Stimulated activated naive CD8-positive, alpha-beta T cell treated with anti-CD3 and anti-CD28 coated beads, Interleukin-15, Interleukin-2, amounts not matched to agents 100 U/mL and 50 U/mL, for 24 hours (primary cell): ENCODE data around the gene SLC35F3.
A peak's percentile ranks its signal among the peaks of the same experiment; 100 is the strongest.
"Not testable (repeated sequence)": the region's sequence is repeated elsewhere in the genome, so short reads cannot be mapped to it uniquely, and the experiment has no call there.

Experiments used
- ATAC-seq: fragments of 150-1000 bp; cut with Tn5 transposase; one replicate; pipeline ENCODE4 v1.10.0; 2021
- DNase-seq: peaks from one replicate; pipeline ENCODE4 v3.0.0; 2021

SLC35F3 gene

GRCh38 chr1:234289538-234290305 lies 385.2 kb downstream of the SLC35F3 start:
- ATAC-seq = no peak

GRCh38 chr1:234292011-234292410 lies 387.5 kb downstream of the SLC35F3 start:
- ATAC-seq (no peak), DNase-seq (no peak)

More at GRCh38 chr1:234289538-234290305, 385.2 kb downstream of the SLC35F3 start:
- DNase-seq = no peak

- ATAC-seq = no peak
Observed at GRCh38 chr1:234292548-234292947, 388.1 kb downstream of the SLC35F3 start.

GRCh38 chr1:234294109-234294817 lies 389.8 kb downstream of the SLC35F3 start:
- DNase-seq (no peak), ATAC-seq (no peak)

More at GRCh38 chr1:234292548-234292947, 388.1 kb downstream of the SLC35F3 start:
- DNase-seq = no peak

- no peak for DNase-seq
- no peak for ATAC-seq
Observed at GRCh38 chr1:234295068-234295467, 390.6 kb downstream of the SLC35F3 start.

GRCh38 chr1:234295626-234296025 lies 391.1 kb downstream of the SLC35F3 start:
- ATAC-seq (no peak), DNase-seq (no peak)

- no peak for DNase-seq
- ATAC-seq = no peak
Observed at GRCh38 chr1:234296496-234296895, 392.0 kb downstream of the SLC35F3 start.

- DNase-seq (no peak), ATAC-seq (peak; percentile 75)
Observed at GRCh38 chr1:234297668-234298067, 393.2 kb downstream of the SLC35F3 start.

GRCh38 chr1:234300096-234300495 lies 395.6 kb downstream of the SLC35F3 start:
- ATAC-seq = no peak
- no peak for DNase-seq

- not testable (repeated sequence) for ATAC-seq
Observed at GRCh38 chr1:234301663-234302062, 397.2 kb downstream of the SLC35F3 start.

GRCh38 chr1:234302354-234302962 lies 398.0 kb downstream of the SLC35F3 start:
- DNase-seq = no peak

More at GRCh38 chr1:234301663-234302062, 397.2 kb downstream of the SLC35F3 start:
- not testable (repeated sequence) for DNase-seq

GRCh38 chr1:234303231-234303630 lies 398.8 kb downstream of the SLC35F3 start:
- DNase-seq (no peak), ATAC-seq (no peak)

More at GRCh38 chr1:234302354-234302962, 398.0 kb downstream of the SLC35F3 start:
- ATAC-seq = no peak

GRCh38 chr1:234307726-234308125 lies 403.2 kb downstream of the SLC35F3 start:
- DNase-seq (no peak), ATAC-seq (no peak)

- ATAC-seq (no peak), DNase-seq (no peak)
Observed at GRCh38 chr1:234309243-234309597, 404.7 kb downstream of the SLC35F3 start.

- DNase-seq = peak; percentile 79
Observed at GRCh38 chr1:234309598-234310459, 405.4 kb downstream of the SLC35F3 start.

GRCh38 chr1:234310460-234310817 lies 406.0 kb downstream of the SLC35F3 start:
- no peak for ATAC-seq
- no peak for DNase-seq

More at GRCh38 chr1:234309598-234310459, 405.4 kb downstream of the SLC35F3 start:
- ATAC-seq = peak; percentile 87

- DNase-seq = no peak
- ATAC-seq = no peak
Observed at GRCh38 chr1:234311414-234311813, 406.9 kb downstream of the SLC35F3 start.

- DNase-seq = peak; percentile 40
- no peak for ATAC-seq
Observed at GRCh38 chr1:234313171-234313570, 408.7 kb downstream of the SLC35F3 start.

- ATAC-seq = peak; percentile 87
- DNase-seq = peak; percentile 39
Observed at GRCh38 chr1:234315091-234315541, 410.6 kb downstream of the SLC35F3 start.

- ATAC-seq = peak; percentile 62
- peak; percentile 45 for DNase-seq
Observed at GRCh38 chr1:234315588-234315987, 411.1 kb downstream of the SLC35F3 start.

- ATAC-seq (no peak), DNase-seq (no peak)
Observed at GRCh38 chr1:234316486-234316885, 412.0 kb downstream of the SLC35F3 start.

GRCh38 chr1:234316937-234317336 lies 412.5 kb downstream of the SLC35F3 start:
- DNase-seq = no peak
- no peak for ATAC-seq
